NCI-H2107 treated with DMSO at 0.1 percent for 48 hours (cell line): ENCODE data around the gene NCAPG2.
A peak's percentile ranks its signal among the peaks of the same experiment; 100 is the strongest.
"Not testable (repeated sequence)": the region's sequence is repeated elsewhere in the genome, so short reads cannot be mapped to it uniquely, and the experiment has no call there.

Experiments
- DNase-seq: peaks from one replicate; lab custom pipeline; 2025; ENCODE audit not compliant: unreplicated experiment; lab: John Stamatoyannopoulos, UW

NCAPG2 gene

GRCh38 chr7:158638001-158638400, 66.6 kb downstream of the NCAPG2 start:
- DNase-seq = no peak

GRCh38 chr7:158633055-158633956, 71.3 kb downstream of the NCAPG2 start:
- DNase-seq = no peak

DNA sequence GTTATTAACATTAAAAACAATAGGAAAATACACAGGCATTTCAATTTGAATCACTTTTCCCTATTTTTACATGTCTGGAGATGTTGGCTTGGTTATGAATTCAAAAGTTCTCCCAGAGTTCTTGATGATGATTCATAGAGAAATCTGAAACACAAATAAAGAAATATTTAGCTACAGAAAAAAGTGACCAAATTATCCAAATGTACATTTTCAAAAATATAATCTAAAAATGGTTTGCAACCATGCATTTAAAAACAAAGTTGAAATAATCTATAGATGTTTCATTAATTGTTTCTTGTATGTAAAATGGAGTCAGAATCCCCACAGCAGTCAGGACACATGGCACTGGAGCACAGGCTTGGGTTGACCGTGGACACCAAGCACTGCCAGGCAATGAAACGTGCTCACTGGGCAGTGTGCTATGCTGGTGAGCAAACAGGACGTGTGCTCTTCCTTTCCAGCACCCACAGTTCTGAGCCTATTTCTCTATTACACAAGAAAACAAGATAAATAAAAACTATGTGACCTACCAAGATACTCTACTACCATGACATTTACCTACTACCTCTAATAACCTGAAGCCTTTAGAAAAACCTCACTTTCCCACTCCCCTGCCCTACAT, 72.9 kb downstream of the NCAPG2 start:
- DNase-seq = no peak

GRCh38 chr7:158626289-158626688, 78.3 kb downstream of the NCAPG2 start:
- DNase-seq = not testable (repeated sequence)

DNA sequence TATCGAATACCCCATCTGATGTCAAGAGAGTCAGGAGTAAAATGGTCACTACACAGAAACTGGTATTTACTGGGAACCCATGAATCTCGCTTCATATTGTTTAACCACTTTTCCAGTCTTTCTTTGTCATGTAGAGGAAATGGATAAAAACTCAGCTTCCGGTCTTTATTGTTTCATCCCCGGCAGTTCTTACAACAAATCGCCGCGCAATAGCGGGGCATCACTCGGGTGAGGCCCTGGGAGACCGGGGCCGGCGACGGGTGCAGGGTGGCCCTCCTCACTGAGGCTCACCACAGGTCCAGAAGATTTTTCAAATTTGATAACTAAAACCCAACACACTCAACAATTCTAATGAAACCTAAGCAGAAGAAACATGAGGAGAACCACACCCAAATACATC, 81.4 kb downstream of the NCAPG2 start:
- no peak for DNase-seq

- DNase-seq = no peak
Measured at GRCh38 chr7:158620839-158621441, 83.7 kb downstream of the NCAPG2 start.

- no peak for DNase-seq
Measured at GRCh38 chr7:158620418-158620817, 84.2 kb downstream of the NCAPG2 start.

GRCh38 chr7:158618745-158619140, 85.9 kb downstream of the NCAPG2 start:
- no peak for DNase-seq

DNA sequence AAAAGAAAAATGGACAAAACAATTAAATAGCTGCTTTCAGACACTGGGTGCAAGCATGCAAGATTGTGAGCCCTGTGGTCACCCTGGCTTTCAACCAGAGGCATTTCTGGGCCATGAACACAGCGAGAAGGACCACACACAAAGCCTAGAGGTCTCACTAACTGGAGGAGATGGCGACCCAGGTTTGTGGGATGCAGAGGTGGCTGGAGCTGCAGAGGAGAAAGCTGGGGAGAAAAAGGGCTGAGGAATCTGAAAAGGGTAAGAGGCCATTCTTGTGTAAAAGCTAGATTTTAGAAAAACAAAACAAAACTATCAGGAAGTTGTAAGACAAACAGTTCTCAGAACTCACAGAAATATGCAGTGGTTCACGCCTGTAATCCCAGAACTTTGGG, 86.9 kb downstream of the NCAPG2 start:
- no peak for DNase-seq

DNA sequence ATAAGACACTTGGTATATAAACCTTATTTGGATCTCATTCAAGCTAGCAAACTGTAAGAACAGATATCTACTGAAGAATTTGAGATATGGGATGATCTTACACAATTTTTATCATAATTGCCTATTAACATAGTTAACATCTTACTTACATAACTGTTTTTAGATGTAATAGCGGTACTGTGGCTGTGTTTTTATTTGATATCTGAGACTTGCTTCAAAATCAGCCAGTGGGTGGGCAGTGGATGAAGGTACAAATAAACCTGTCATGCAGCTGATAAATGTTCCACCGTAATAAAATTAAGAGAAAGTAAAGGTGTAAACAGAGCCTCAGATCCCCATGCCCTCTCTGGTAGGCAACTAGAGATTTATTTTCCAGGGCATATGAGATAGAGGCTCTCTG, 88.6 kb downstream of the NCAPG2 start:
- no peak for DNase-seq

- DNase-seq = no peak
Measured at GRCh38 chr7:158614700-158615099, 89.9 kb downstream of the NCAPG2 start.

GRCh38 chr7:158613481-158613880, 91.1 kb downstream of the NCAPG2 start:
- peak; percentile 41 for DNase-seq

DNA sequence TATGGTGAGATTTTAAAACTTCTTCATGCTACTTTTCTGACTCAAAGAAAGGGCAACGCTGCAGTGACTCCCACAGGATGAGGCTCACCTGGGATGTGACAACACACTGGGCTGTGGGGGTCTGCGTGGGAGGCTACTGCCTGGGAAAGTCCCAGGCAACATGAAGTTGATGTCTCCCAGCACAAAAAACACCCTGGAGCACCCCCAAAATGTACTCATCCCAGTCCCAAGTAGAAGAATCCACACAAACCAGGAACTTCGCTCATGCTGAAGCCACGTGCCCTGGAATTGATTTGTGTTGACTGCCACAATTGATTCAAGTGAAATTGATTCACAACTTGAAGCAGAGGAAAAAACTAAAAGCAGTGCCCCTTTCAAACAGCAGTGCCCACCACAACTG, 92.1 kb downstream of the NCAPG2 start:
- DNase-seq = no peak

DNA sequence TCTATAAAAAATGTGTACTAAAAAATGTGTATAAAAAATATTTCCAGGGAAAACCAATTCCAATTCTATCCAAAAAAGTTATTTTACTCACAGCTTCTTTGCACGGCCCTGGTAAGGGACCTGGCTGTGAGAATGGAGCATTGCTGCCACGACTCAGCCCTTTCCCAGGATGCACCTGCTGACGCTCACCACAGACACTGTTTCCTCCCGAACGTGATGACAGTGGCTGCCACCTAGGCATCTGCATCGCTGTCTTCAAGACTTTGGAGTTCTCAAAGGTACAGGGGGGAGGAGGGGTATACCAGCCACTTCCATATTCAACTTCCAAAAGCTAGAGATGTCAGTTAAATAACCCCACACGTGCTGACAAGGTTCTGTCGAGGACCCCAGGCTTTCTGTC, 93.1 kb downstream of the NCAPG2 start:
- DNase-seq = no peak

DNA sequence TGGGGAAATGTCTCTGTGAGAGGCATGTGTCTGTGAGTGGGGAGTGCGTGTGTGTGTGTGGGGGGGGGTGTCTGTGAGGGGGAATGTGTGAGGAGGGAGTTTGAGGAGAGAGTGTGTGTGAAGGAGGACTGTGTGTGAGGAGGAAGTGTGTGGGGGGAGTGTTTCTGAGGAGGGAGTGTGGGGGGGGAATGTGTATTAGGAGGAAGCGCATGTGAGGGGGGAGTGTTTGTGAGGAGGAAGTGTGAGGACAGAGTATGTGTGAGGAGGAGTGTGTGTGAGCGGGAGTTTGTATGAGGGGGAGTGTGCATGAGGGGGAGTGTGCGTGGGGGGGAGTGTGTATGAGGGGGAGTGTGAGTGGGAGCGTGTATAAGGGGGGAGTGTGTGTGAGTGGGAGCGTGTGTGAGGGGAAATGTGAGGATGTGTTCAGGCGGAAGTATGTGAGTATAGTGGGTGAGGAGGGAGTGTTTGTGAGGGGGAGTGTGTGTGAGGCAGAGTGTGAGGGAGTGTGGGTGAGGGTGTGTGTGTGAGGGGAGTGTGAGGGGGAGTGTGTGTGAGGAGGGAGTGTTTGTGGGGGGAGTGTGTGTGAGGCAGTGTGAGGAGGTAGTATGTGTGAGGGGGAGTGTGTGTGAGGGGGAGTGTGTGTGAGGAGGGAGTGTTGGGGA, 95.2 kb downstream of the NCAPG2 start:
- DNase-seq = no peak

DNA sequence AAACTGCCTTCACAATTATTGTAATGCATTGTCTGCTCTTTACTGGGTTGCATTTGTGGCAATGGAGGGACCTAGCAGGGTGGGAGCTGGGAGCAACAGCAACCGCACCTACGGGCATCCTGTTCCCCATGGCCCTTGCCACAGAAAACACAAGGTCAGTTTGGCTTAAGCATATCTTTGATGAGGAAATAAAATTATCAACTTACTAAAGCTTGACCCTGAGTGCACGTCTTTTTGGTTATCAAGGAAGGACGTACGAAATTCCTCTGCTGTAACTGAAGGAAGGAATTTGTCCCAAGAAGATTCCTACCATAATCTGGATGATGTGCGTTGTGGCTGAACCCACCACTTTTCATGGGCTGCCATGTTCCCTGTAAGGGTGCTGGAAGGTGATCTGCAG, 97.0 kb downstream of the NCAPG2 start:
- no peak for DNase-seq

- DNase-seq = no peak
Measured at GRCh38 chr7:158606671-158607424, 97.8 kb downstream of the NCAPG2 start.

DNA sequence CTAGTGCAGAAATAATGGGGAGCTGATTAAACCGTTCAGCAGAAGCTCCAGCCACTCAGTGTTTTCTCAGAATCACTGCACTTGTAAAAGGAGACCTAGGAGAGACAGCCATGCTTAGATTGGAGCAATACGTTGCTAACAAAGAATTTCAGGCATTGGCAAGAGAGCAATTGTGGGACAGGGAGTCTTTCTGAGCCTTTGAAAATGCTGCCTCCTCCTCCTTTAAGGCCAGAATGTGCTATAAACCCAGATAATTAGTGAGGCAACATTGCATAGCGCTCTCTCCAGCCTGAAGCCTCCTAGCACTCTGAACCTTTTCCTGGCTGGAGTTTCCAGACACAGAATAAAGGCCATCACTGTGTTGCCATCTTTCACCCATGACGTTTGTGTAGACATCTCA, 98.5 kb downstream of the NCAPG2 start:
- no peak for DNase-seq

- DNase-seq = no peak
Measured at GRCh38 chr7:158603773-158604755, 100.5 kb downstream of the NCAPG2 start.
